HG03025 (cell line): ENCODE results near the gene CHRND.

Experiments used
- ATAC-seq: cut with Tn5 transposase; IDR thresholded peaks from one replicate; pipeline ENCODE4 v1.9.1; 2021; ENCODE audit warnings: mild to moderate bottlenecking, moderate library complexity; ENCODE audit not compliant: unreplicated experiment, low FRiP score

Gene CHRND

DNA sequence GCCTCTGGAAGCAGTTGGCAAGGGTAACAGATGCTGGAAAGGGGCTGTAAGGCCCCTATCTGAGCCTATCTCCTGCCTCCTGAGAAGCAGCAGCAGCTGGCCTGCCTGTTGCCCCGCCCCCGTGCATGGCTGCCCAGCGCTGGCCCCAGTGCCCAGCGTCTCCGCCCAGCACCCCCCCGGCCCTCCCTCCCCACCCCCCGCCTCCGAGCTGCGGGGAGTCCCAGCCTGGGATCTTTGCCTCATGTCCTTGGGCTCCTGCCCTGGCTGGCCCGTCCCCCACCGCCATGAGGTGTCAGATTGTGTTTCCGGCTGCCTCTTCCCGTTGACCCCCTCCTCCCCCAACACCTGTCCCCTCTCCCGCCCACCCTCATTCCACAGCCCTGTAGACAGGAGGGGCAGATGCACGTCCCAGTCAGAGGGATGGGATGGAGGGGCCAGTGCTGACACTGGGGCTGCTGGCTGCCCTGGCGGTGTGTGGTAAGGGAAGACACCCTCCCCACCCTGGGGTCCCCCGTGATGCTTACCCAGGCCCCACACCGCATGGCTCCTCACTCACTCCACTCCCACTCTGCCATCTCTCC is at the start of gene CHRND:
TSS of gene CHRND (plus strand) at position 370 of the 581 bp plus-strand sequence. CDS start at position 426, 56 bp downstream.
- no peak for ATAC-seq

DNA sequence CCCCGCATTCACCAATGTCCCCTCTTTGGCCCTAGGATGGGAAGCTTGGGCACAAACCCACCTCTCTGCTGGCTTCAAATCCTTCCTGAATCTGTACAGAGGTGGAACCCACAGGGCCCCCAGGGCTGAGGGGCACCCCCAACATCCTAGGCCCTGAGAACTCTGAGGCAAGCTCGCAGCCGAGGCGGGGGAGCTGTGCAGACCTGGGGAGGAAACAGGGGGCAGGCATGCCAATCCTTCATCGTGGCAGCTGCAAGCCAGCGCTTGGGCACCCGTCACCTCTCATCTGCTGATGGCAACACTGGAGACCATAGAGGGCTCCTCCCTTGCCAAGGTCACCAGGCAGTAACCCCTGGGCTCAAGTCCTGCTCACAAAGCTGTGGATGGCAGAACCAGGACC is 49.2 kb upstream of the CHRND start:
- no peak for ATAC-seq

DNA sequence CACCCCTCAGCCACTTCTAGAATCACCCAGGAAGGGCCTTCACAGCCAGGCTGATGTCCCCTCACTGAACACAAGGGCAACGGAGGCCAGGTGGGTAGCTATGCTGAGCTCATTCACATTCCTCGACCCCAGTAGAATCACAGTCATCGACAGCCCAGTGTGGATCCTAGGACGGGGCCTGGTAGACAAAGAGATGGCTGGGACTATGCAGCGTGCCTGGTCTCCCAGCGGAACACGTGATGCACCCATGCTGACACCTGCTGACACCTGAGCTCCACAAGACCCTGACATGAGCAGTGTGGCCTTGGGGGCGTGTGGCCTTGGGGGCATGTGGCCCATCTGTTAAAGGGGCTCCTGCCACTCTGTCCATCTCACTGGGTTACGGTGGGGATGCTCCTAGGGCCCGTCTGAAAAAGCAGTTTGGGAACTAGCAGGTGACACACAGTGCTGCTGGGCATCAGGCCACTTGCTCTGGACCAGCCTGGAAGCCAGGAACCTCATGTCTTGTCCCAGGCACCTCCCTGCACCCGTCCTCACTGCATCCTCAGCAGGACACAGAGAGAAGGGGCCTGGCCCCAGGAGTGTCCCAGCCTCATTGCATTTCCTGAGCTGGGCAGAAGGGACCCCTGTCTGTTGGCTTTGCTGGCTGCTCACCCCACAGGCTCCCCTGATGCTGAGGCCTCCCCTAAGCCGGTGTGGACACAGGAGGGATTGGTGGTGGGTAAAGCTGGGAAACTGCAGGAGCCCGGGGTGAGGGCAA is 48.0 kb upstream of the CHRND start:
- ATAC-seq: no peak

DNA sequence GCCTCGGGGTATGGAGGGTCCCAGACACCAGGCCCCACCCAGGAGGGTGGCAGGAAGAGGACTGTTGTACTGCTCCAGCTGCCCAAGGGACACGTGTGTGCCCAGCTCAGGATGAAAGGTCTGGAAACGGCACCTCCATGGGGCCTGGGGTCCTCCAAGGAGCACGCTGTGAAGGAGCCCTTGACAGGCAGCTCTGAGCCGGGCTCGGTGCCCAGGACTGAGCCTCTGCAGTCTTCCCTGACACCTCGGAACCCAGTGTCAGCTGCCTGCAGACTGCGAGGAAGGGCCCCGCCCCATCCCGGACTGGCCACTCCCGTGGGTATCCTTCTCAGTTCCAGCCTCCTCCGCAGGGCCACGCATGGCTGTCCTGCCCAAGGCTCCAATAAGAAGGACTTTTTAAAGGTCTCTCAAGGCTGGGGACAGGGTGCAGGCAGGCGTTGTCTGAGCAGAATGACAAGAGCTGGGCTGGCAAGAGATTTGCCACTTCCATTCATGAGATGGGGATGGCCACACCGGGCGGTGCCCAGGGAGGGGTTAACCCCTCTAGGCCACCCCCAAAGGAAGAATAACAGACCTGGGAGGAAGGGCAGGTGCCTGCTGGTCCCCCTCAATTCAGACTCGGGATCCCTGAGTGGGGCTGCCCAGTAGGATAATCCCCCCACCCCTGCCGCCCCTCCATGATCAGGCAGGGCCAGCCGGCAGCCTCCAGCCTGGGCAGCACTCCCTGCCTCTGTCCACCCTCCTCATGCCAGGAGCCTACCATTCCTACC is 47.2 kb upstream of the CHRND start:
- ATAC-seq: no peak

DNA sequence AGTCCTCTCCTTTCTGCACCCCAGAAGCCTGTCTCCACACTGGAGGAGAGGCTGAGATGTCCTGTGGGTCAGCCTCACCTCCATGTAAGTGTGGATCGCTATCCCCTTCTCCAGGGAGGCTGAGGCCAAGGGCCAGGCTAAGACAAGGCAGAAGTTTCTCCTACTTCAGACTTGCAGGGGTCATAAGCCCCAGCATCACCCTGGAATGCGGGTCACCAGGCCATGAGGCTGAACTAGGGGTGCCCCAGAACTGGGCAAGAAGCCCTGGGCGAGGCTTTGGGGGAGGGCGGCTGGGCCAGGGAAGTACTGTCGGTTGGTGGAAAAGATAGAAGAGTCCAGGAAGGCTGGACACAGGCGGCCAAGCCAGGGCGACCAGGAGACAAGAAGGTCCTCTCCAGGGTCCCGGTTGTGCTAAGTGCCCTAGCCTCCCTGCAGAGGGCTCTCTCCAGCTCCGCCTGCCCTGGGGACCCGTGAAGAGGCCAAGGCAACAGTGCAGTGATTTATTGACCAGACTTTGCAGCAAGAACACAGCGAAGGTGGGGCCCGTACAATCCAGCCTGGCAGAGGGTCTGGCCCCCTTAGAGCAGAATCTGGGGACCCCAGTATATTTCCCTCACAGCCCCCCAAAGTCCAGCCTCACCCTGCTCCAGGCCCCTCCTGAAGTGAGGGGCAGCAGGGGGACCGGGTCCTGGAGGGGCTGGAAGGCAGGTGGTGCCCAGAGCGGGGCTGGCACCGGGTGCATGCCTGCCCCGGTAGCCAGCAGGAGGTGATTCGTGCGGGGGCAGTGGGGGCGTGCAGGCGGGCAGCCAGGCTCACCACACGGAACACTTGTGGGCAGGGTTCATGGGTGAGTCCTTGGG is 46.4 kb upstream of the CHRND start:
- no peak for ATAC-seq

DNA sequence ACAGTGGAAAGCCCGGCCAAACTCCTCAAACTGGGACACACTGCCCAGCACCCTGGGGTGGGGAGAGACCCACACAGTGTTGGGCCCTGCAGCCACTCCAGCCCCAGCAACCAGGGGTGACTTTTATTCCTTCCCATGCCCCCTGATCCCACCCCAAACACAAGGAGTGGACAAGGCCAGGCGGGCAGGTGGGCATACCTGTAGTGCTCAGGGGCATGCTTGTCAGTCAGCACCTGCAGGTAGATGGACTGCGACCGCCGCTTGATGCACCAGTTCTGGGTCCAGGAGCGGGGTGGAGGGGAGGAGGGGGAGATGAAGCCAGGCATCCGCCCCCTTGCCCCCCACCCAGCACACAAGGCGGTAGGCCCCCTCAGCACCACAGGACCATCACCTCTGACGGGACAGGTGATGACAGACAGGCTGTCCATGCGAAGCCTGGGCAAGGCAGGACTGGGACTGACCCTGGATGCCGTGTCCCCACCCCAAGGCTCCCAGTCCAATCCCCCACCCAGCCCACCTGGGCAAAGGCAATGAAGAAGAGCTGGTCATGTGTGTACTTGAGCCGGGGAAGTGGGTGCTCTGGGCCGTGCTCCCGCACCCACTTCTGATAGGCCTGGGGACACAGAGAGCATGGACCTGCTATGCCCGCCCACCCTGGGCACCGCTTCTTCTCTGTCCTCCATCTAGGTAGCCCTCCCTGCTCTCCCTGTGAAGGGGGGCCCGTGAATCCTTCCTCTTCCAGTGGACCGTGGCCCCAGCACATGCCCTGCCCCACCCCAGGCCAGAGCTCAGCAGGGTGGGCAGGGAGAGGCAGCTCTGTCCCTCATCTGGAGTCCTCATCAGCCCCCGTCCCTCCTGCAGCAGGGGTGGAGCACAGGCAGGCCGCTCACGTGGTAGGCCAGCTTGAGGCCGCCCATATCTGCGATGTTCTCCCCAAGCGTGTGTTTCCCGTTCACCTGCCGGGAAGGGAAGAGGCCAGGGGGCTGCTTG is 45.5 kb upstream of the CHRND start:
- no peak for ATAC-seq

DNA sequence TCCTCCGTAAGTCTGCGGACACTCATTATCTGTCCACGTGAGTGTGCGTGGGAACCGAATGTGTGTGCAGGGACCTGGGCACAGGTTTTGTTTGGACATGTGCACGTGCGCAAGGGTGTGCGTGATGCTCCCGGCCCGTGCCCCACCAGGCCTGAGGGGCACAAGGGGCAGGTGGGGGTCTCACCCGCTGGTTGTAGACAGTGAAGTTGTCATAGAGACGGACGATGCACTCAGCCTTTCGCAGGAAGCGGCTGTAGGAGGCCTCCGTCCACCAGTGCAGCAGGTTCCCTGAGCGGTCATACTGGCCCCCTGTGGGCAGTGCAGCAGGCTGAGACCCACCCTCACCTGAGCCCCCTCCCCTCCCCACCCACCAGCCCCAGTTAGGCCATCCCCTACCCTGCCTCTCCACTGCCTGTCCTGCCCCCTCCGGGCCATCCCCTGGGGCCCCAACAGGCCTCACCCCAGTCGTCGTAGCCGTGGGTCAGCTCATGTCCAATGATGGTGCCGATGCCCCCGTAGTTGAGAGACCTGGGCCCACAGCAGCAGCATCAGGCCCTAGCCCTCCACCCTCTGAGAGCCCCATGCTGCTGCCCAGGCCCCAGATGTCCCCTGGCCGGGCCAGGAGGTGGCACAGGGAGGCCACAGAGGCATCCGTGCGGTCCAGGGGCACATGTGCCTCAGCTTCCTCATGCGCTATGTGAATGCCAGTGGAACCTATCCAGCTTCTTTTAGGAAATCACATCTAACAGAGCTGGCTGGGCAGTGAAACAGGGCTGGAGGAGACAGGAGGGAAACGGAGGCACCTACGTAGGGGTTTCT is 44.4 kb upstream of the CHRND start:
- no peak for ATAC-seq

DNA sequence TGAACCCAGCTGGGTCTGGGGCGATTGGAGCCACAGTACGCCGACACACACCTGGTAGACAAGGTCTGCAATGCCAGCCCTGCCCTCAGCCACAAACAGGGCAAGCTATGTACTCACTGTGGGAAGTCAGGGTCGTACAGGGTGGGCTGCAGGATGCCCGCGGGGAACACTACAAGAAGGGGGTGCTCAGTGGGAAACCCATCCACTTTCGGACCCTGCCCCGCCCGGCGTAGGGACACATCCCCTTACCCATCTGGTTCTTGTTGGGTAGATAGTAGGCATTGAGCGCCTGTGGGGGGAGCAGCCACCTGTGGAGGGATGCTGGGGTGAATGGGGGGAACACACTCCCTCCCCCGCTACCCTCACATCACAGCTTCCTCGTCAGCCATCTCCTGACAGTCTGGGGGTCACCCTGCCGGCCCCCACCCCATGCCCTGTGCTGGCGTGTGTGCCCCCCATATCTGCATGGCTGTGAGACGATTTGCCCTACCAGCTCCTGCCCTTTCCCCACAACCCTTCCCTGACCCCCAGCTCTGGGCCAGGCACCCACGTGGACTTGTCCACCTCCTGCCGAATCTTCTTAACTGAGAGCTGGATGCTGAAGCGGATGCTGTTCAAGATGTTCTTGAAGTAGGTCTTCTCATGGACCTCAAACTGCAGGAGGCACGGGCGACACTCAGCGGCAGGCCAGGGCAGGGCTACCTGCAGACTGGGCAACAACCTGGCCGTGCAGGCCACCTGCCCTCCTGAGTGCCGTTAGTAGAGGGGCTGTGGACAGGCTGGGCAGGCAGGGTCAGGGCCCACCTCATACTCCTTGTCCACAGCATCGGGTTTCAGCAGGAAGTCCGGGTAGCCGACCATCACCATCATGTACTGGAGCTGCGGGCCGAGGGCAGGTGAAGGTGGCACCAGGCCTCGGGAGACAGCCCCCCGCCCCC is 43.4 kb upstream of the CHRND start:
- ATAC-seq: no peak

DNA sequence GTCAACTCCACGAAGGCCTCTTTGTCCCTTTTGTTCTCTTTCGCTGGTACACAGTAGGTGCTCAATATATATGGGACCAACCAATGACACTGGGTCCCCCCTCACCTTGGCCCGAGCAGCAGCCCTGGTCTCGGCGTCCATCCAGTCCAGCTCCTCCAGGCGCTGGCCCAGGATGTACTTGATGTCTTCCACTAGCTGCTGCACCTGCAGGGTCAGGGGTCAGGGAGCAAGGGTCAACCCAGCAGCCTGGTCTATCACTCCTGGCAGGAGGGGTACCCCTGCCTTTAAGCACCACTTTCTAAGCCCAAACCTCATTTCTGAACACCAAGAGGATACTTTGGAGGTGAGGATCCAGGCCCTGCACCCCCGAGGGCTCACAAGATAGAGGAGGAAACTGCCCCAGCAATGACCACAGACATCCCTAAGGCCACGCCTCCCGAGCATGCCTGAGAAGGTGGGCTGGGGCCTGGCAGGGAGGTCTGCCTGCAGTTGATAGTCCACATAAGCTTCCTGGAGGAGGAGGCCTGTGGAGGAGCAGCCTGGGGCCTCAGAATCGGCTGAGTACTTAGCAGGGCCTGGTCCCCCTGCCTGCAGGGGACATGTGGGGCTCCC is 42.5 kb upstream of the CHRND start:
- no peak for ATAC-seq

DNA sequence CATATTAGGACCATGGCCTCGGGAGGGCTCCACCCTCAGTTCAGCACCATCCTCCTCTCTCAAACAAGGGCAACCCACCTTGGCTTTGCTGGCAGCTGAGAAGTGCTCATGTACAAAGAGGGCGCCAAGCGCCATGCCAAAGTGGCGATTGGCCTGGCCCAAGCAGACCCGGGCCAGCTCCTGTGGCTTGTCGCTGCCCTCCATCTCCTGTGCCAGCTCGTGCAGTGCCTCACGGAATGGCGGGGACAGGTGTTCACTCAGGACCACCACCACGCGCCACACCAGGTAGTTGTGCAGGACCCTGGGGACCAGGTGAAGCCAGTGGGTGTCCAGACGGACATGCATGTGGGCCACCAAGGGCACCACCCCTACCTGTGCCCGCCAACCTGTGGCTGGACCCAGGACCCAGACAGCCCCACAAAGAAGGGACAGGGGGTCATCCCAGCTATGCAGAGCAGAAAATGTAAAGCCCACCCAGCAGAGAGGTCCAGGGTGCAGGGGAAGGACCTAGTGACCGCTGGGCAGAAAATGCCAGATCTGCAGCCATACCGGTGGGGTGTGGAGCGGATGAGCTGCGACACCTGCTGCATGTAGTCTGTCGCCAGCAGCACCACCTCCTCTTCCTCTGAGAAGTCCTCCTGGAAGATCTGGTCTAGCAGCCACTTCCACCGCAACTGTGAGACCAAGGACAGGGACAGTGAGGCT is 41.9 kb upstream of the CHRND start:
- no peak for ATAC-seq

DNA sequence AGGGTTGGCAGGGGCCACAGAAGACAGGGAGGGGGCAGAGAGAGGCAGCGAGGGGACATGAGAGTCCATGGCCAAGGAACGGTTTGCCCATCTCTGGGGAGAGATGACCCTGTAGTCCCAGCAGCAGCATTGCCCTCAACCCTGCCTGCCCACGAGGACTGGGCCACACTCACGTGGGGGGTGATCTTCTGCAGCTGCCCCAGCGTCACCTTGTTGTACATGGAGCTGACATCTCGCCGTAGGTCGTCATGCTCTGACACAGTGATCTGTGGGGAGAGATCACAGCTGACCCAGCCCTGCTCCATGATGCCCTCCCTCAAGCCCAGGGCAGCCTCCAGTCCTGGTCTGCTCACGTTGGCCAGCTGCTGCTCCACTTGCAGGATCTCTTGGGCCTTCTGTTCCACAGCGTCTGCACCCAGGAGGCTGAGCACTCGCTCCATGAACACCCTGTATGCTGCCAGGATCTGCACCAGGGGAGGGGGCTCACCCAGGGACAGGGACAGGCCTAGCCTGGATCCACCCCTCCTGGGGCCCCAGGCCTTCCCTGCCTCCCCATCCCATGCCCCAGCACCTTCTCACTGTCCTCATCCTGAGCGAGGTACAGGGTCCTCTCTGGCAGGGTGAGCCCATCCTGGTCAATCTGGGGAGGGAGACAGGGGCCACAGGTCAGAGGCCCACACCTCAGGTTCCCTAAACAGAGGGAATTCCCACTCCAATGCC is 41.2 kb upstream of the CHRND start:
- ATAC-seq: no peak

DNA sequence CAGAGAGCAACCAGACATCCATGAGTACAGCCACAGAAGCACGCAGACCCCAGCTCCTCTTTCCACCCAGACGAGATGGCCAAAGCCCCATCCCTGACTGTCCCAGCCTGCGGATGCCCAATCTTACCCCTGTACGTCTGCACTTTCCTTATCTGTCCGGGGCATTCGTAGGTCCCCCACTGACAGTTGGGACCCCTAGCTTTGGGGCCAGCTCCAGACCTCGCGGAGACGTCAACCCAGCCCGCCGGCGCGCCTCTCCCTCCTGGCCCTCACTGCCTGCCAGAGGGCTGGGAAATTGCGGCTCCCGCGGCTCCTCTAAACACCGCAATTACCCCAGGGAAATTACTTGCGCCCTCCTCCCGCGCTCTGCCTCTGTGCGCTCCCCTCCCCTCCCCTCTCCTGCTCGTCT is 40.6 kb upstream of the CHRND start:
- no peak for ATAC-seq

DNA sequence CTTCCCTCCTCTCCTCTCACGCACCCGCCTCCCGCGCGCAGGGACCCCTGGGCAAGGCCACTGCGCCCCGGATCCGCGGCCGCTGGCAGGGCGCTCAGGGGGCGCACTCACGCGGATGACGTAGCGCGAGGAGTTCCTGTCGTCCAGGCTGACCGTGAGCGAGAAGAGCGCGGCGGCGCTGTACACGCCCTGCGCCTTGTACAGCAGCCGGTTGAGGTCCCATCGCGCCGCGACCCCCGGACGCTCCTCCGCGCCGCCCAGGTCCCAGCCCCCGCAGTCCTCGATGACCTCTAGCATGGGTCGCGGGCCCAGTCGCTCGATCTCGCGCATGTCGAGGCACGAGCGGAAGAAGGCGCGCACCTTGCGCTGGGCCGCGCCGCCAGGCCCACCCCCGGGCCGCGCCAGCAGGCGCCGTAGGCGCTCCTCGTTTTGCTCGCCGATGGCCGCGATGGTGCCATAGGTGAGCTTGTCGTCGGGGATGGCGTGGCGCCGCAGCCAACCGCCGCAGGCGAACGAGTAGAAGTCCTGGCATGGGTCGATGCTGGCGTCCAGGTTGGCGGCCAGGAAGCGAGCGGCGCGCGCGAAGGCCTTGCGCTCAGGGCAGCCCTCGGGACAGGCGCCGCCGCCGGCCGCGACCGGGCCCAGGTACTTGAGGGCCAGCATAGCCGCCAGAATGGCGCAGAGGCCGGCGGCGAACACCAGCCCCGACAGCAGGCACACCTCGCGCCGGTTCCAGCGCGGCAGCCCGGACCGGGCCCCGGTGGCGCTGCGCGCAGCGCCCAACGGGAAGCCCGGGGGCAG is 40.0 kb upstream of the CHRND start:
- no peak for ATAC-seq

DNA sequence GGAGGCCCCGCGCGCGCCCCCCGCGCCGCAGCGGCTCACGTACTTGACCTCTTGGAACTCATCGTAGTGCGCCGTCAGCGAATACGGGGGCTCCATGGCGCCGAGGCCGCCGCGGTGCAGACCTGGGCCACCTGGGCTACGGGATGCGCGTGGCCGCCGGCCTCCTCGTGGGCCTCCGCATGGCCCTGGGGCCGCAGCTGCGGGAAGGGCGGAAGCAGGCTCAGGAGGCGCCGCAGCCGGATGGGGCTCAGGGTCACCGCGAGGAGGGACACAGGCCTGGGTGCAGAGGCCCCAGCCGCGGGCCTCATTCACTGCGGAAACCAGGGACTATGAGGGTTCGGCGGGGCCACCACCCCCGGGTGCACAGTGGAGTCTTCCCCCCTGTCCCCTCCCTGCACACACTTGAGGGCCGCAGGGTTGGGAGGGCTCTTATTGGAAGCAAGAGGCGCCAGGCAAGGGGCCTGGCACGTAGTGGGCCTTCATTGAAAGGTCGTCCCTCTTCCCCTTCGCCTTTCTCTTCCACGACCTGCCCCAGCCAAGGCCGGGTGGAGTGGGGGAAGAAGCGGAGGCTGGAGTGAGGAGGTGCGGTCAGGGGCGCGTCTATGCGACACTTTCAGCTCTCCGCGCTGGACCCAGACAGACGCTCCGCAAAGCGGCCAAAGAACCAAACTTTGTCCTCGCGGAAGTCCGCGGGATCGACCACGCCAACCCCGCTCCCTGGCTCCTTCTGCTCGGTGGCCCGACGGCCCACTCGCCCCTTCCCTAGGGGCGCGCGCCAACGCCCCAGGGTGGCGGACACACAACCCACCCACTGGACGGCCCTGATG is 39.2 kb upstream of the CHRND start:
- no peak for ATAC-seq
